Activated CD8-positive, alpha-beta memory T cell treated with anti-CD3 and anti-CD28 coated beads, Interleukin-2, amount 50 U/mL, for 1 hour (primary cell): ENCODE results near the gene NT5E.

Source experiments
- DNase-seq: peaks from one replicate; pipeline ENCODE4 v3.0.0-alpha.2; 2020; ENCODE audit errors: extremely low read depth

NT5E gene

GRCh38 chr6:85460154-85460920 lies 10.5 kb downstream of the NT5E start:
- no peak for DNase-seq

- DNase-seq = no peak
These were observed 11.3 kb downstream of the NT5E start for GRCh38 chr6:85460921-85461797.

GRCh38 chr6:85461798-85462170 lies 11.9 kb downstream of the NT5E start:
- no peak for DNase-seq

- no peak for DNase-seq
These were observed 12.8 kb downstream of the NT5E start for GRCh38 chr6:85462673-85463072.

GRCh38 chr6:85463621-85464259 lies 13.9 kb downstream of the NT5E start:
- DNase-seq = no peak

- no peak for DNase-seq
These were observed 14.4 kb downstream of the NT5E start for GRCh38 chr6:85464260-85464644.

GRCh38 chr6:85464722-85465150 lies 14.9 kb downstream of the NT5E start:
- no peak for DNase-seq

GRCh38 chr6:85465762-85466161 lies 15.9 kb downstream of the NT5E start:
- DNase-seq = no peak

GRCh38 chr6:85468326-85468725 lies 18.4 kb downstream of the NT5E start:
- DNase-seq = no peak

GRCh38 chr6:85469276-85470022 lies 19.6 kb downstream of the NT5E start:
- DNase-seq = no peak

- no peak for DNase-seq
These were observed 20.1 kb downstream of the NT5E start for GRCh38 chr6:85470023-85470410.

GRCh38 chr6:85472744-85473143 lies 22.9 kb downstream of the NT5E start:
- no peak for DNase-seq

- no peak for DNase-seq
These were observed 23.9 kb downstream of the NT5E start for GRCh38 chr6:85473748-85474147.

GRCh38 chr6:85476532-85476931 lies 26.6 kb downstream of the NT5E start:
- DNase-seq = no peak

GRCh38 chr6:85479208-85479607 lies 29.3 kb downstream of the NT5E start:
- no peak for DNase-seq

GRCh38 chr6:85482206-85482904 lies 32.5 kb downstream of the NT5E start:
- DNase-seq = no peak

GRCh38 chr6:85482905-85483700 lies 33.2 kb downstream of the NT5E start:
- DNase-seq = peak; percentile 47

GRCh38 chr6:85483846-85484245 lies 34.0 kb downstream of the NT5E start:
- DNase-seq = no peak

- no peak for DNase-seq
These were observed 35.1 kb downstream of the NT5E start for GRCh38 chr6:85484948-85485347.

- DNase-seq = no peak
These were observed 40.8 kb downstream of the NT5E start for GRCh38 chr6:85490516-85491248.
